GM19324 (cell line): Measurements from ENCODE around the gene SPDL1.

ENCODE experiments used
- ATAC-seq: cut with Tn5 transposase; IDR thresholded peaks from one replicate; pipeline ENCODE4 v1.9.1; 2021; ENCODE audit warnings: mild to moderate bottlenecking, moderate library complexity; ENCODE audit not compliant: unreplicated experiment, low FRiP score

Gene SPDL1

GRCh38 chr5:169627551-169627950 is 44.0 kb downstream of the SPDL1 start:
- no peak for ATAC-seq

- no peak for ATAC-seq
Measured at GRCh38 chr5:169628892-169629291, 45.3 kb downstream of the SPDL1 start.

GRCh38 chr5:169629847-169630548 is 46.4 kb downstream of the SPDL1 start:
- no peak for ATAC-seq

- ATAC-seq, result no peak
Measured at GRCh38 chr5:169631360-169631759, 47.8 kb downstream of the SPDL1 start.

- no peak for ATAC-seq
Measured at GRCh38 chr5:169632946-169633345, 49.4 kb downstream of the SPDL1 start.

- no peak for ATAC-seq
Measured at GRCh38 chr5:169634606-169635005, 51.0 kb downstream of the SPDL1 start.

GRCh38 chr5:169635936-169636335 is 52.4 kb downstream of the SPDL1 start:
- no peak for ATAC-seq

- ATAC-seq, result no peak
Measured at GRCh38 chr5:169636477-169637084, 53.0 kb downstream of the SPDL1 start.

- peak; percentile 94 for ATAC-seq
Measured at GRCh38 chr5:169637085-169637548, 53.5 kb downstream of the SPDL1 start, which contains the start of gene DOCK2. DOCK2 (plus strand) TSS chr5:169637275; CDS start chr5:169637327, 52 bp downstream.

GRCh38 chr5:169637549-169638121 is 54.1 kb downstream of the SPDL1 start:
- ATAC-seq, result peak; percentile 45

- ATAC-seq, result no peak
Measured at GRCh38 chr5:169641253-169641652, 57.7 kb downstream of the SPDL1 start.

- no peak for ATAC-seq
Measured at GRCh38 chr5:169646856-169647255, 63.3 kb downstream of the SPDL1 start.

GRCh38 chr5:169647566-169647965 is 64.0 kb downstream of the SPDL1 start:
- peak; percentile 47 for ATAC-seq

GRCh38 chr5:169648725-169649310 is 65.2 kb downstream of the SPDL1 start:
- no peak for ATAC-seq

GRCh38 chr5:169649486-169649885 is 65.9 kb downstream of the SPDL1 start:
- no peak for ATAC-seq

- ATAC-seq, result peak; percentile 41
Measured at GRCh38 chr5:169650701-169651331, 67.2 kb downstream of the SPDL1 start.

- no peak for ATAC-seq
Measured at GRCh38 chr5:169651526-169651925, 68.0 kb downstream of the SPDL1 start.

- ATAC-seq, result no peak
Measured at GRCh38 chr5:169652057-169652456, 68.5 kb downstream of the SPDL1 start.

- ATAC-seq, result no peak
Measured at GRCh38 chr5:169653091-169653490, 69.5 kb downstream of the SPDL1 start.
